ENCODE data around the gene SDR42E2.
A peak's percentile ranks its signal among the peaks of the same experiment; 100 is the strongest.
"Not testable (repeated sequence)": the region's sequence is repeated elsewhere in the genome, so short reads cannot be mapped to it uniquely, and the experiment has no call there.

The SDR42E2 gene

GRCh38 chr16:22190776-22191531 is 28.6 kb downstream of the SDR42E2 start:
- peak; percentile 94 to 95 (median 94) for DNase-seq (ENCODE audit: low read depth in 2 of 3, low spot score in 2 of 3)

- DNase-seq (ENCODE audit: low read depth in 2 of 3, low spot score in 2 of 3), result no peak
Measured at GRCh38 chr16:22191532-22192260, 29.4 kb downstream of the SDR42E2 start.

GRCh38 chr16:22192261-22193062 is 30.2 kb downstream of the SDR42E2 start:
- peak; percentile 51 to 69 (median 58) for DNase-seq (ENCODE audit: low read depth in 2 of 3, low spot score in 2 of 3)

- DNase-seq (ENCODE audit: low read depth in 2 of 3, low spot score in 2 of 3), result no peak
Measured at GRCh38 chr16:22193063-22193411, 30.7 kb downstream of the SDR42E2 start.

GRCh38 chr16:22194707-22195444 is 32.6 kb downstream of the SDR42E2 start:
- DNase-seq (ENCODE audit: low read depth in 2 of 3, low spot score in 2 of 3), result no peak

GRCh38 chr16:22195445-22195694 is 33.1 kb downstream of the SDR42E2 start:
- no peak for DNase-seq (ENCODE audit: low read depth in 2 of 3, low spot score in 2 of 3)

- DNase-seq (ENCODE audit: low read depth in 2 of 3, low spot score in 2 of 3), result peak; percentile 85 to 100 (median 99)
Measured at GRCh38 chr16:22195695-22196558, 33.6 kb downstream of the SDR42E2 start.

GRCh38 chr16:22196559-22197168 is 34.4 kb downstream of the SDR42E2 start:
- DNase-seq (ENCODE audit: low read depth in 2 of 3, low spot score in 2 of 3), result not testable (repeated sequence)

GRCh38 chr16:22198547-22199293 is 36.4 kb downstream of the SDR42E2 start:
- no peak for DNase-seq (ENCODE audit: low read depth in 2 of 3, low spot score in 2 of 3)

GRCh38 chr16:22202261-22202637 is 39.9 kb downstream of the SDR42E2 start:
- no peak for DNase-seq (ENCODE audit: low read depth in 2 of 3, low spot score in 2 of 3)

GRCh38 chr16:22203091-22203490 is 40.8 kb downstream of the SDR42E2 start:
- no peak for DNase-seq (ENCODE audit: low read depth in 2 of 3, low spot score in 2 of 3)

- DNase-seq (ENCODE audit: low read depth in 2 of 3, low spot score in 2 of 3), result no peak
Measured at GRCh38 chr16:22204091-22204655, 41.9 kb downstream of the SDR42E2 start.

GRCh38 chr16:22205577-22206012 is 43.3 kb downstream of the SDR42E2 start:
- DNase-seq (ENCODE audit: low read depth in 2 of 3, low spot score in 2 of 3), result no peak

- peak; percentile 51 to 81 (median 69) for DNase-seq (ENCODE audit: low read depth in 2 of 3, low spot score in 2 of 3)
Measured at GRCh38 chr16:22206013-22206841, 43.9 kb downstream of the SDR42E2 start, which contains the start of gene EEF2K. TSS of gene EEF2K (plus strand) at chr16:22206278. CDS start at chr16:22225730, 19,452 bp downstream.

GRCh38 chr16:22206842-22207714 is 44.8 kb downstream of the SDR42E2 start:
- DNase-seq (ENCODE audit: low read depth in 2 of 3, low spot score in 2 of 3), result peak; percentile 58 to 84 (median 64)

GRCh38 chr16:22207715-22208360 is 45.5 kb downstream of the SDR42E2 start:
- DNase-seq (ENCODE audit: low read depth in 2 of 3, low spot score in 2 of 3), result no peak

All from activated CD8-positive, alpha-beta memory T cell treated with anti-CD3 and anti-CD28 coated beads for 48 hours (primary cell).